Endometrial microvascular endothelial cells (primary cell): ENCODE data around the gene SEZ6. TPM values are rescaled to one million over a fixed set of nuclear protein-coding genes. Genes with fewer than 3 reads are reported as not detected.

ENCODE experiments used
- in situ Hi-C: cut with HindIII; loops from 2 replicates; pipeline ENCODE4 v1.10.0; 2017; ENCODE audit warnings: low sequenced_read_pairs, low pct_unique_long_range_greater_than_20kb; ENCODE audit errors: inconsistent ontology term
- total RNA-seq: library from RNA; depleted of rRNA; stranded (reverse); fragments of >200 nt; gene quantifications from one replicate; pipeline ENCODE4 v1.2.3, GENCODE V29; 2015; ENCODE audit errors: inconsistent ontology term

SEZ6 gene
- total RNA-seq, 1 donor from 2014 or later = not detected

GRCh38 chr17:28986714-28987655 is 18.8 kb downstream of the SEZ6 start:
- in situ Hi-C loops = no loop called here

- in situ Hi-C loops = no loop called here
These were observed 19.7 kb downstream of the SEZ6 start for GRCh38 chr17:28985950-28986713.

GRCh38 chr17:28983286-28984230 is 22.3 kb downstream of the SEZ6 start:
- in situ Hi-C loops = no loop called here

GRCh38 chr17:28982131-28982793 is 23.6 kb downstream of the SEZ6 start:
- in situ Hi-C loops = no loop called here

GRCh38 chr17:28978356-28978964 is 27.4 kb downstream of the SEZ6 start:
- in situ Hi-C loops = no loop called here

- in situ Hi-C loops = no loop called here
These were observed 28.0 kb downstream of the SEZ6 start for GRCh38 chr17:28977659-28978355.

GRCh38 chr17:28975646-28976045 is 30.2 kb downstream of the SEZ6 start:
- in situ Hi-C loops = no loop called here

GRCh38 chr17:28975031-28975430 is 30.8 kb downstream of the SEZ6 start:
- in situ Hi-C loops = no loop called here

GRCh38 chr17:28974451-28974850 is 31.4 kb downstream of the SEZ6 start:
- in situ Hi-C loops = no loop called here

- in situ Hi-C loops = no loop called here
These were observed 32.4 kb downstream of the SEZ6 start for GRCh38 chr17:28973425-28973824.

GRCh38 chr17:28972437-28972836 is 33.4 kb downstream of the SEZ6 start:
- in situ Hi-C loops = no loop called here

- in situ Hi-C loops = no loop called here
These were observed 35.0 kb downstream of the SEZ6 start for GRCh38 chr17:28970879-28971278.

GRCh38 chr17:28969706-28970393 is 36.0 kb downstream of the SEZ6 start:
- in situ Hi-C loops = no loop called here

- in situ Hi-C loops = no loop called here
These were observed 36.9 kb downstream of the SEZ6 start for GRCh38 chr17:28968914-28969295.

GRCh38 chr17:28968231-28968913 is 37.5 kb downstream of the SEZ6 start:
- in situ Hi-C loops = no loop called here
